GM12801 (cell line): ENCODE results near the gene SYTL3.

Source experiments
- CTCF ChIP-seq: IDR thresholded peaks from one replicate; pipeline ENCODE4 v1.5.1; 2011; ENCODE audit warnings: control low read depth; ENCODE audit not compliant: insufficient read length; ENCODE audit errors: extremely low read depth

Gene SYTL3

DNA sequence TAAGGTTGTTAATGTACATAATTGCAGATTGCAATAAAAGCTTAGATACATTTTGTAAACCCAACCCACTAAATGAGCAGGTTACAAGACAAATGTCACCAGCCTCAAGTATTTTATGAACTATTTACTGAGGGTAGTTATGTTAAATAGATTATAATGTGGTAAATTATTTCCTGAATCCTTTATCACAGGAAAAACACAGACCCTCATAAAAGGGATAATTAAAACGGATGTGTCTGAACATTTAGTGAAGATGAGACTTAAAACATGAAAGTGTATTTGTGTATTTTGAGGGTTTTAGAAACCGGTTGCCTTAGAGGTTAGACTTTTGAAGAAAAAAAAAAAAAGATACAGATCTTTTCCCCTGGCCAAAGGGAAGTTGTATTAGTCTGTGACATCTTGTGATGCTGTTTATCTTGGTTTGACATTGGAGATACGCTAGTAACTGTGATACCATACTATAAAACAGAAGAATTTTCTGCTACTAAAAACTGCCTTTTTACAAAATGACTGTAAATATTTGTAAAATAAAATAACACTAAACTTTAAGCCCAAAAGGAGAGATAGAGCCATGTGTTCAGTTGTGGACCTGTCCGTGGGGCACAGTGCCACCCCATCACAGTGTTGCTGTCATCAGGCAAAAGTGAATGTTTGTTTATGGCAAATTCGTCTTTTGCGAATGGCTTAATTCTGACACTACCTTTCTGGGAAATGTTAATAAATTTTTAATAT lies 15.0 kb upstream of the SYTL3 start:
- no peak for TF ChIP-seq CTCF

DNA sequence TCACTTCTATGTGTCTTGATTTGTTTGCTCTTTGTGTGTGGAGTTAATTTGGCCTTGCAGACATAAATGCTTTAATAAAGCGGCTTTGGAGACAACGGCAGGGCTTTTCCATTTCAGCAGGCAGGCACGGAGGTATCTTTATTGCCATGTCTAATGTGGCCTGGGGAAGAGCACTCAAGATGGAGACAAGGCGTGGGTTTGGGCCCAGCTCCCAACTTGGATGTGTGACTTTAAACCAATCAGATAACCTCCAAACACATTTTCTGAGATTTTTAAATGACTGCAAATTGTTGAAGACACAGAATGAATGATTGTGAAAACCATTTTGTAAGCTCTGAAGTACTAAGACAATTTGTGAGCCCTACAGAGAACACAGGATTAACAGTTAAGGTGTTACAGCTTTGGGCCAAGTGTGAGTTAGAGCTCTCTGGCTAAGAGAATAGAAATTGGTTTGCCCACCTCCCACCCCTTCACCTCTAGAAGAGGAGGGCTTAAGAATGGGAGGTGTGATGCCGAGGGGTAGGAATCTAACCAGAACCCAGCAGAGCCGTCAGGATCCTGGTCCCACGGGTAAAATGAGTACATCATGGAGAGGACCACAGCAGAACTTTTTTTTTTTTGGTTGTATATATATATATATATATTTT lies 14.3 kb upstream of the SYTL3 start:
- TF ChIP-seq CTCF: no peak

DNA sequence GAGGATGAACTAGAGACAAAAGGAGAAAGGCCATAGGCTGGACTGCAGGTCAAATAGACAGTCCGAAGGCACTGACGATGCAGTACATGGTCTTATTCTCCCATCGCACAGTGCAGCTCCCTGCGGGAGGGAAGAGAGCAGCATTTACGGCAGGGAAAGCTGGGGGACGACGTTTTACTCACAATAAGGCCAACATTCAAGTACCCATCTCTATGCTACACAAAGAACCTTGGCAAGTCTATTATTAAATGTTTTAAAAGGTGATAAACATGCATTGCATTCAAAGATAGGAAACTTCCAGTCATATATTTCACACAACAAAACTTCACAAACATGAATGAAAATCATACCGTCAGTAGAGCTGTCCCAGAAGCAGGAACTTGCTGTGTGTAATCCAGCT lies 13.1 kb upstream of the SYTL3 start:
- TF ChIP-seq CTCF: no peak

- no peak for TF ChIP-seq CTCF
Observed at GRCh38 chr6:158638324-158638854, 11.5 kb upstream of the SYTL3 start.

GRCh38 chr6:158639056-158639455 lies 10.8 kb upstream of the SYTL3 start:
- TF ChIP-seq CTCF: no peak

GRCh38 chr6:158640519-158640918 lies 9.3 kb upstream of the SYTL3 start:
- no peak for TF ChIP-seq CTCF

DNA sequence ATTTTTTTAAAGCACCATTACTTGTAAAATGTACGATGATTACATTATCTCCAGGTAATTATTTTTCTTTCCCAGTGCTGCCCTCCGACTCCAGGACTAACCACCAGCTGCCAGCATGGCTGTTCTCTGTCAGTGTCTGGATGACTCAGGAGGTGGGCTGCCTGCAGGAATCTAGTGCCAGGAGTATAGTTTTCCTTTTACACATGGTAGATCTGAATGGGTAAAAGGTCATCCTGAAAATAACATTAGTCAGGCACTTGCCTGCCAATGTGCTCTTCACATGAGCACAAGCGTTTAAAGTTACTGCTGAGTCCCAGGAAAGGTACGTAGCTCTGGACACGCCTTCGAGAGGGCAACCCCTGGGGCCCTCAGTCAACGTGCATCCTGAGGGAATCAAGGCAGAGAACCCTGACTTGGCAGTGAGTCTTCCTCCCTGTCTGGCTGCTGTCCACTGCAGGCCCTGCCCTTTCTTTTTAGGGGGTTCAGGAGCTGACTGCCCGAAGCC lies 7.7 kb upstream of the SYTL3 start:
- TF ChIP-seq CTCF: no peak
